Choroid plexus epithelial cell (primary cell): ENCODE data around the gene DZIP3.

Experiments used
- DNase-seq: peaks from one replicate; pipeline ENCODE4 v3.0.0-alpha.2; 2010; ENCODE audit warnings: low read depth
- H3K4me3 ChIP-seq: 2 replicates; pipeline ENCODE4 v1.5.1; 2011; ENCODE audit warnings: low read depth, mild to moderate bottlenecking, control low read depth, low read length, moderate library complexity
- TF ChIP-seq, protein P1 (sequence below): conservative IDR thresholded peaks from 2 replicates; pipeline ENCODE4 v1.5.1; 2011; ENCODE audit warnings: low read depth, mild to moderate bottlenecking, control low read depth, inconsistent platforms, low read length, moderate library complexity

The DZIP3 gene

DNA sequence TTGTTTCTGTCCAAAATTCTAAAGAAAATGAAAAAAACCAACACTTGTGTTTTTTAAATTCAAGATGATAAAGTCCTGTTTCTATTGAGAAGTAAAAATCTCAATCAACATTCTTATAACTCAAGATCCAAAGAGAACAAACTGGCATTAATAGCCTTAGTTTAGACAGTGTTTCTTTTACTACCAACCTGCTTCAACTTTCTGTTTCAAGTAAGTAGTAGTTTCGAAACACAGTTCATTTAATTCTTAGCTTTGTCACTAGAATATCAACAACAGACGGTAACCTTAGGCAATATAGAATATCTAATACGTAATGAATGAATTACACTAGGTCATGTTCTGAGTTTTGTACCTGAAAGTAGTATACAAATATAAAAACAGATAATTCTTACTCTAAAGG lies 24.0 kb upstream of the DZIP3 start:
- TF ChIP-seq, protein P1, sequence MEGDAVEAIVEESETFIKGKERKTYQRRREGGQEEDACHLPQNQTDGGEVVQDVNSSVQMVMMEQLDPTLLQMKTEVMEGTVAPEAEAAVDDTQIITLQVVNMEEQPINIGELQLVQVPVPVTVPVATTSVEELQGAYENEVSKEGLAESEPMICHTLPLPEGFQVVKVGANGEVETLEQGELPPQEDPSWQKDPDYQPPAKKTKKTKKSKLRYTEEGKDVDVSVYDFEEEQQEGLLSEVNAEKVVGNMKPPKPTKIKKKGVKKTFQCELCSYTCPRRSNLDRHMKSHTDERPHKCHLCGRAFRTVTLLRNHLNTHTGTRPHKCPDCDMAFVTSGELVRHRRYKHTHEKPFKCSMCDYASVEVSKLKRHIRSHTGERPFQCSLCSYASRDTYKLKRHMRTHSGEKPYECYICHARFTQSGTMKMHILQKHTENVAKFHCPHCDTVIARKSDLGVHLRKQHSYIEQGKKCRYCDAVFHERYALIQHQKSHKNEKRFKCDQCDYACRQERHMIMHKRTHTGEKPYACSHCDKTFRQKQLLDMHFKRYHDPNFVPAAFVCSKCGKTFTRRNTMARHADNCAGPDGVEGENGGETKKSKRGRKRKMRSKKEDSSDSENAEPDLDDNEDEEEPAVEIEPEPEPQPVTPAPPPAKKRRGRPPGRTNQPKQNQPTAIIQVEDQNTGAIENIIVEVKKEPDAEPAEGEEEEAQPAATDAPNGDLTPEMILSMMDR: no peak
- no peak for DNase-seq

DNA sequence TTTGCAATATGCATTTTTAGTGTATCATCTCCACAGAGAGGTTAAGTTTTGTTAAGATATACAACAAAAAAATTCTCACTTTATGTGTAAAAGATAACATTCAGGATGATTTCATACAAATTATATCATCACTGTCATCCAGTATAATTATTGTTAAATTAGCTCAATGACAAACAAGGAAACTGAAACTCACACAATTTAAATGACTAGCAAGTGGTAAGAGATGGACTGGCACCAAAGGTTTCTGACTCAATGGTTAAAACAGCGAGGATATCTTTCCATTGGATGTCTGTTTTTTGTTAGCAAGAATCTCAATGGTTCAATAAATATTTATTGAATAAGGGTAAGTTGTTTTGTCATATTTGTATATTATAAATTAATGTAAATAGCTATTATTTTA lies 22.9 kb upstream of the DZIP3 start:
- TF ChIP-seq, protein P1: no peak
- H3K4me3 ChIP-seq: no peak overlapping the region
- no peak for DNase-seq

More for the DNA sequence above, 24.0 kb upstream of the DZIP3 start:
- no peak overlapping the region for H3K4me3 ChIP-seq

DNA sequence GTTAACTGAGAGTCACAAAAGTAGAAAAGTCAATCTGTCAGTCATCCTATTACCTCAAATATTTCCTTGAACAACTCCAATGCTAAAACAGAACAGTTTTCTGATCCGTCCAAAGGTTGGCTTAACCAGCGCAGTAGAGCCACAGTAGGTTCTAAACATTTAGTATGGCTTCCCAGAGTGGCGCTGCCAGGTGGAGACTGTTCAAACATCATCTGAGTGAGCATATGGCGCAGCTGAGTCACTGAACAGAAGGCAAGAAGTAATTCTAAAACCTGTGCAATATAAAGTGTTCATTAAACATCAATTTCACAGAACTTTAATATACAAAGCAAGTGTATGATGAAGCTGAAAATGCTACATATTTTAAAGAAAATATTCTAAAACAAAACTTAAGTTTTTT lies 20.2 kb upstream of the DZIP3 start:
- TF ChIP-seq, protein P1: no peak
- no peak for DNase-seq
- H3K4me3 ChIP-seq: no peak overlapping the region

DNA sequence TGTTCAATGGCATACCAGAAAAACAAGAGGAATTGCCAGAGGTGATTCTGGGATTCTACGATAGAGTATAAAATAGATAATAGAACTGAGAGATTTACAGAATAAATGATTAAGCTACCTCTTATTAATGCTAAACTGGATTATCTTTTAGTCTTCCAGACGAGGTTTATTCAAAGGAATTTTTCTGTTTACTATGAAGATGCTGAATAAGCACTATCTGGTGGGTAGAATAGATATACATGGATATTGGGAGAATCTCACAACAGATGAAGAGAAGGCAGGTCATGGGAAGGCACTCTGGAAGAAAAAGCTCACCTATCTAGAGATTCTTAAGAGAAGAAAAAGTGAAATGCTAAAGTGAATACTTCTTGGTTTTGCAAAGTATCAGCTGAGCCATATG lies 11.5 kb upstream of the DZIP3 start:
- no peak overlapping the region for H3K4me3 ChIP-seq
- DNase-seq: no peak
- TF ChIP-seq, protein P1: no peak

DNA sequence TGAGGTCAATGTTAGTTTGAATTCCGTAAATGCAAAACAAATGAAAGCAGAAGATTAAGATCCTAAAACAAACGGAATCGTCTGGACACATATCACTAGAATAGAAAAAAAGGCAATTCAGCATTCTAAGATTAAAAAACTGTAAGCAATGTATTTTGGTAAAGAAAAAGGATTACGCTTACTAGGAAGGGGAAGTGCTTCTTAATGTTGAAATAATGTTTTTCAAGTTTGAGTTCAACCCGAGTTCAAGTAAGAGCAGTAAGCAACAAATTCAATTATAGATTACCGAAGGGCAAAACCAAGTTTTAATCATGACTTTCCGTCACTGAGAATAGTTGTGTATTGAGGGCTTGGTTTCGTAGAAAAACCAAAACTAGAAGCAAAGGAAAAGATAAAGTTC lies 921 bp upstream of the DZIP3 start:
- H3K4me3 ChIP-seq: peak overlapping the region; percentile 92
- TF ChIP-seq, protein P1: no peak
- peak; percentile 37 for DNase-seq

DNA sequence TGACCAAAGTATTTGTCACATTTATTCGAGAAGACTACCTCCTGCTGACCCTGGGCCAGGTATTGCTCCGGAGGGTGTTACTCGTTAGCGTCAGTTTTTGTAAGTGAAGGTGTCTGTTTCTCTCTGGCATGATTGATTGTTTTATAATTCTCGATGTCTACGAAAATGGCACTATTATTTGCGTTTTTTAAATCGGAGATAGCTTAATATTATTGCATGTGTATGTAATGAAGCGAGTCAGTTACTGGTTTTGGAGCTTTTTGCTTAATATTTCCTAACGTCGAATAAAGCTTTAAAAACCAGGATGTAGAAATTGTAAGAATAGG lies 439 bp downstream of the DZIP3 start:
- no peak for DNase-seq
- peak overlapping the region; percentile 92 for H3K4me3 ChIP-seq

DNA sequence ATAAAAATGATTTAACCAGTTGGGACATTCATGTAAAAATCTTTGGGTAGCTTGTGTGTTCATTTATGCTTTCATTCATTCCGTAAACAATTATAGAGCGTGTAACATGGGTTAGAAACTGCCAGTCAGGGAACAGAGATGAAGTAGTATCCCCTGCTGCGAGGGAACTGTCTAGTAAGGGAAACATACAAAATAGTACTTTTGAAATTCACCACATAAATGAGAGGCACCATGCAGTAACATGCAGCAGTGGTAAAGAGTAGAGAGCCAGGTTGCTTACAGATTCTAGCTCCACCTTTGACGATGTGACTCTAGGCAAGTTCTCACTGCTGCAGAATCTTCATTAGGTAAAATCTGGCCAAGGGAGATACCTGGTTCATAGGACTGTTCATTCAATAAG lies 938 bp downstream of the DZIP3 start:
- TF ChIP-seq, protein P1: no peak
- peak overlapping the region; percentile 92 for H3K4me3 ChIP-seq
- DNase-seq: peak; percentile 66

More for the DNA sequence above, 439 bp downstream of the DZIP3 start:
- TF ChIP-seq, protein P1: no peak
